Astrocyte (in vitro differentiated cells and primary cell): ENCODE measurements around the gene PCED1B. TPM values are rescaled to one million over a fixed set of nuclear protein-coding genes. Genes with fewer than 3 reads are reported as not detected.
A peak's percentile ranks its signal among the peaks of the same experiment; 100 is the strongest.

Experiments
- DNase-seq: peaks from one replicate; pipeline ENCODE4 v3.0.0-alpha.2; 2010; ENCODE audit warnings: low read depth
- FAIRE-seq: peaks from 2 replicates; lab custom pipeline; 2011; peaks lifted over from hg19 to GRCh38; lab: Jason Lieb, UNC
- H2AFZ ChIP-seq: 2 replicates; pipeline ENCODE4 v1.6.0; 2012; ENCODE audit warnings: low read depth, low read length, inconsistent platforms
- H3K27ac ChIP-seq: 2 replicates; pipeline ENCODE4 v1.5.1; 2011; ENCODE audit warnings: low read depth, low read length, inconsistent platforms
- H3K27me3 ChIP-seq: 2 replicates; pipeline ENCODE4 v1.6.0; 2011; ENCODE audit warnings: low read length, inconsistent platforms; ENCODE audit not compliant: insufficient read depth
- H3K36me3 ChIP-seq: 2 replicates; pipeline ENCODE4 v1.5.1; 2011; ENCODE audit warnings: low read length, inconsistent platforms; ENCODE audit not compliant: insufficient read depth
- H3K4me1 ChIP-seq: 2 replicates; pipeline ENCODE4 v1.5.1; 2011; ENCODE audit warnings: low read length, inconsistent platforms; ENCODE audit not compliant: insufficient read depth
- H3K4me2 ChIP-seq: 2 replicates; pipeline ENCODE4 v1.6.0; 2012; ENCODE audit warnings: low read length, inconsistent platforms
- H3K4me3 ChIP-seq: 2 replicates; pipeline ENCODE4 v1.5.1; 2011; ENCODE audit warnings: low read depth, mild to moderate bottlenecking, low read length, inconsistent platforms; ENCODE audit not compliant: insufficient read depth
- H3K79me2 ChIP-seq: 2 replicates; pipeline ENCODE4 v1.6.0; 2012; ENCODE audit warnings: mild to moderate bottlenecking, low read length, inconsistent platforms; ENCODE audit not compliant: insufficient read depth
- H3K9ac ChIP-seq: 2 replicates; pipeline ENCODE4 v1.6.0; 2012; ENCODE audit warnings: mild to moderate bottlenecking, low read length, inconsistent platforms
- H3K9me3 ChIP-seq: 2 replicates; pipeline ENCODE4 v1.5.1; 2012; ENCODE audit warnings: low read depth, mild to moderate bottlenecking, low read length, inconsistent platforms; ENCODE audit not compliant: insufficient read depth
- H4K20me1 ChIP-seq: 2 replicates; pipeline ENCODE4 v1.6.0; 2012; ENCODE audit warnings: low read length, inconsistent platforms; ENCODE audit not compliant: insufficient read depth
- H3K27ac Mint-ChIP-seq: one replicate; pipeline ENCODE4 v1.8.0; 2021; ENCODE audit warnings: mild to moderate bottlenecking, mixed read lengths; ENCODE audit not compliant: unreplicated experiment
- H3K27me3 Mint-ChIP-seq: one replicate; pipeline ENCODE4 v1.8.0; 2021; ENCODE audit warnings: low read depth, mixed read lengths; ENCODE audit not compliant: unreplicated experiment
- H3K36me3 Mint-ChIP-seq: one replicate; pipeline ENCODE4 v1.8.0; 2021; ENCODE audit warnings: low read depth, mixed read lengths; ENCODE audit not compliant: unreplicated experiment
- H3K4me1 Mint-ChIP-seq: one replicate; pipeline ENCODE4 v1.8.0; 2021; ENCODE audit warnings: low read depth, mixed read lengths; ENCODE audit not compliant: unreplicated experiment
- H3K4me3 Mint-ChIP-seq: one replicate; pipeline ENCODE4 v1.8.0; 2021; ENCODE audit warnings: mild to moderate bottlenecking, moderate library complexity, mixed read lengths; ENCODE audit not compliant: unreplicated experiment
- H3K9me3 Mint-ChIP-seq: one replicate; pipeline ENCODE4 v1.8.0; 2021; ENCODE audit warnings: mild to moderate bottlenecking, mixed read lengths; ENCODE audit not compliant: unreplicated experiment
- EZH2 ChIP-seq: IDR thresholded peaks from 2 replicates; pipeline ENCODE4 v1.6.1; 2012; ENCODE audit warnings: mild to moderate bottlenecking, low read length, inconsistent platforms; ENCODE audit not compliant: insufficient read depth
- total RNA-seq: library from RNA; stranded (reverse); gene quantifications from 2 replicates; pipeline ENCODE4 v1.2.1, GENCODE V29; 2021
- TF ChIP-seq, protein P1 (sequence below): IDR thresholded peaks from 2 replicates; pipeline ENCODE4 v1.5.1; 2011; ENCODE audit warnings: low read depth, mild to moderate bottlenecking, inconsistent platforms, low read length, moderate library complexity; ENCODE audit not compliant: insufficient read depth

Gene PCED1B
- total RNA-seq, 1 donor from 2014 or later = 1.8 TPM

- Histone ChIP-seq H3K4me2 (no peak overlapping the region), H4K20me1 (no peaks in the 10 kb centered on the region), H3K36me3 (no peaks in the 10 kb centered on the region), H2AFZ (no peak overlapping the region), H3K27ac (no peak overlapping the region), H3K4me3 (no peak overlapping the region), H3K4me1 (peaks cover 24% of the 10 kb centered on the region), H3K9ac (no peak overlapping the region), H3K79me2 (no peaks in the 10 kb centered on the region), H3K9me3 (no peaks in the 10 kb centered on the region), H3K27me3 (no peaks in the 10 kb centered on the region)
- TF ChIP-seq, protein P1, sequence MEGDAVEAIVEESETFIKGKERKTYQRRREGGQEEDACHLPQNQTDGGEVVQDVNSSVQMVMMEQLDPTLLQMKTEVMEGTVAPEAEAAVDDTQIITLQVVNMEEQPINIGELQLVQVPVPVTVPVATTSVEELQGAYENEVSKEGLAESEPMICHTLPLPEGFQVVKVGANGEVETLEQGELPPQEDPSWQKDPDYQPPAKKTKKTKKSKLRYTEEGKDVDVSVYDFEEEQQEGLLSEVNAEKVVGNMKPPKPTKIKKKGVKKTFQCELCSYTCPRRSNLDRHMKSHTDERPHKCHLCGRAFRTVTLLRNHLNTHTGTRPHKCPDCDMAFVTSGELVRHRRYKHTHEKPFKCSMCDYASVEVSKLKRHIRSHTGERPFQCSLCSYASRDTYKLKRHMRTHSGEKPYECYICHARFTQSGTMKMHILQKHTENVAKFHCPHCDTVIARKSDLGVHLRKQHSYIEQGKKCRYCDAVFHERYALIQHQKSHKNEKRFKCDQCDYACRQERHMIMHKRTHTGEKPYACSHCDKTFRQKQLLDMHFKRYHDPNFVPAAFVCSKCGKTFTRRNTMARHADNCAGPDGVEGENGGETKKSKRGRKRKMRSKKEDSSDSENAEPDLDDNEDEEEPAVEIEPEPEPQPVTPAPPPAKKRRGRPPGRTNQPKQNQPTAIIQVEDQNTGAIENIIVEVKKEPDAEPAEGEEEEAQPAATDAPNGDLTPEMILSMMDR = no peak
- no peak for TF ChIP-seq EZH2
- Mint-ChIP-seq H3K9me3 (no peaks in the 10 kb centered on the region), H3K27me3 (no peaks in the 10 kb centered on the region), H3K4me1 (peaks cover 29% of the 10 kb centered on the region), H3K27ac (no peak overlapping the region), H3K36me3 (no peaks in the 10 kb centered on the region), H3K4me3 (no peak overlapping the region)
- DNase-seq (no peak), FAIRE-seq (no peak)
Observed at GRCh38 chr12:47100160-47100559, 20.7 kb downstream of the PCED1B start.

- no peak overlapping the region for H3K27ac Mint-ChIP-seq
- Histone ChIP-seq H3K79me2 (no peaks in the 10 kb centered on the region), H2AFZ (no peak overlapping the region), H3K4me3 (no peak overlapping the region), H4K20me1 (no peaks in the 10 kb centered on the region), H3K9ac (no peak overlapping the region), H3K27me3 (no peaks in the 10 kb centered on the region), H3K27ac (no peak overlapping the region), H3K36me3 (no peaks in the 10 kb centered on the region), H3K9me3 (no peaks in the 10 kb centered on the region), H3K4me1 (peaks cover 7% of the 10 kb centered on the region), H3K4me2 (no peak overlapping the region)
- peaks cover 3% of the 10 kb centered on the region for H3K36me3 Mint-ChIP-seq
- H3K4me1 Mint-ChIP-seq = peaks cover 13% of the 10 kb centered on the region
- DNase-seq (no peak), FAIRE-seq (peak; percentile 50)
- H3K4me3 Mint-ChIP-seq = no peak overlapping the region
- TF ChIP-seq, protein P1 = no peak
- TF ChIP-seq EZH2 = no peak
- H3K9me3 Mint-ChIP-seq = no peaks in the 10 kb centered on the region
- H3K27me3 Mint-ChIP-seq = no peaks in the 10 kb centered on the region
Observed at GRCh38 chr12:47102406-47102805, 23.0 kb downstream of the PCED1B start.

- H3K4me3 Mint-ChIP-seq = no peak overlapping the region
- H3K27ac Mint-ChIP-seq = no peak overlapping the region
- no peaks in the 10 kb centered on the region for H3K27me3 Mint-ChIP-seq
- FAIRE-seq (peak; percentile 75), DNase-seq (peak; percentile 88)
- no peak overlapping the region for H2AFZ ChIP-seq
- H3K4me1 Mint-ChIP-seq = peaks cover 13% of the 10 kb centered on the region
- no peak overlapping the region for H3K27ac ChIP-seq
- no peak overlapping the region for H3K4me2 ChIP-seq
- TF ChIP-seq, protein P1 = no peak
- TF ChIP-seq EZH2 = no peak
- no peak overlapping the region for H3K4me3 ChIP-seq
- H3K9me3 Mint-ChIP-seq = no peaks in the 10 kb centered on the region
- H3K4me1 ChIP-seq = peaks cover under 1% of the 10 kb centered on the region
- no peaks in the 10 kb centered on the region for H3K79me2 ChIP-seq
- peaks cover 3% of the 10 kb centered on the region for H3K36me3 Mint-ChIP-seq
- peaks cover under 1% of the 10 kb centered on the region for H3K36me3 ChIP-seq
- H3K27me3 ChIP-seq = no peaks in the 10 kb centered on the region
- no peaks in the 10 kb centered on the region for H4K20me1 ChIP-seq
- no peaks in the 10 kb centered on the region for H3K9me3 ChIP-seq
- H3K9ac ChIP-seq = no peak overlapping the region
Observed at GRCh38 chr12:47102845-47103651, 23.6 kb downstream of the PCED1B start.
